GM10847 (cell line): ENCODE data around the gene STARD13.

ENCODE experiments used
- POLR2A ChIP-seq: IDR thresholded peaks from 2 replicates; pipeline ENCODE4 v1.6.1; 2011; ENCODE audit not compliant: insufficient read length; ENCODE audit errors: extremely low read depth

Gene STARD13

GRCh38 chr13:33318037-33318436 is 32.5 kb upstream of the STARD13 start:
- no peak for TF ChIP-seq POLR2A

GRCh38 chr13:33316890-33317289 is 31.3 kb upstream of the STARD13 start:
- no peak for TF ChIP-seq POLR2A

- no peak for TF ChIP-seq POLR2A
These were observed 27.9 kb upstream of the STARD13 start for GRCh38 chr13:33313504-33313903.

GRCh38 chr13:33312861-33313212 is 27.3 kb upstream of the STARD13 start:
- TF ChIP-seq POLR2A = no peak

- TF ChIP-seq POLR2A = no peak
These were observed 26.8 kb upstream of the STARD13 start for GRCh38 chr13:33312150-33312860.

GRCh38 chr13:33311040-33311439 is 25.5 kb upstream of the STARD13 start:
- TF ChIP-seq POLR2A = no peak

- no peak for TF ChIP-seq POLR2A
These were observed 24.9 kb upstream of the STARD13 start for GRCh38 chr13:33310245-33311038.

GRCh38 chr13:33308863-33309262 is 23.3 kb upstream of the STARD13 start:
- TF ChIP-seq POLR2A = no peak

- no peak for TF ChIP-seq POLR2A
These were observed 22.3 kb upstream of the STARD13 start for GRCh38 chr13:33307843-33308242.

GRCh38 chr13:33303855-33304597 is 18.5 kb upstream of the STARD13 start:
- no peak for TF ChIP-seq POLR2A

- no peak for TF ChIP-seq POLR2A
These were observed 14.1 kb upstream of the STARD13 start for GRCh38 chr13:33299626-33300025.

- no peak for TF ChIP-seq POLR2A
These were observed 11.4 kb upstream of the STARD13 start for GRCh38 chr13:33296793-33297425.

GRCh38 chr13:33292712-33293111 is 7.2 kb upstream of the STARD13 start:
- no peak for TF ChIP-seq POLR2A

- TF ChIP-seq POLR2A = no peak
These were observed 4.9 kb upstream of the STARD13 start for GRCh38 chr13:33290421-33290965.

- TF ChIP-seq POLR2A = no peak
These were observed 4.4 kb upstream of the STARD13 start for GRCh38 chr13:33289966-33290365.
